ENCODE data around the gene SLAMF6.
A peak's percentile ranks its signal among the peaks of the same experiment; 100 is the strongest.
"Not testable (repeated sequence)": the region's sequence is repeated elsewhere in the genome, so short reads cannot be mapped to it uniquely, and the experiment has no call there.

The SLAMF6 gene

GRCh38 chr1:160480781-160481180 lies 42.3 kb downstream of the SLAMF6 start:
- H3K27ac Mint-ChIP-seq, result peak overlapping the region; percentile 22
- not testable (repeated sequence) for H3K27me3 Mint-ChIP-seq, H3K4me3 Mint-ChIP-seq
- H3K4me1 Mint-ChIP-seq (ENCODE audit: low read depth), result peaks cover 47% of the 10 kb centered on the region
- H3K36me3 Mint-ChIP-seq (ENCODE audit: low read depth), result peaks cover 59% of the 10 kb centered on the region
- peaks cover 29% of the 10 kb centered on the region for H3K9me3 Mint-ChIP-seq

- peaks cover 44% of the 10 kb centered on the region for H3K4me1 Mint-ChIP-seq (ENCODE audit: low read depth)
- H3K27me3 Mint-ChIP-seq, H3K27ac Mint-ChIP-seq, H3K4me3 Mint-ChIP-seq: not testable (repeated sequence)
- peaks cover 24% of the 10 kb centered on the region for H3K9me3 Mint-ChIP-seq
- H3K36me3 Mint-ChIP-seq (ENCODE audit: low read depth), result peaks cover 45% of the 10 kb centered on the region
Measured at GRCh38 chr1:160479091-160479490, 44.0 kb downstream of the SLAMF6 start.

GRCh38 chr1:160474392-160475242 lies 48.4 kb downstream of the SLAMF6 start:
- Mint-ChIP-seq H3K36me3 (ENCODE audit: low read depth) (peaks cover 14% of the 10 kb centered on the region), H3K4me1 (ENCODE audit: low read depth) (peaks cover 7% of the 10 kb centered on the region), H3K27me3 (no peaks in the 10 kb centered on the region), H3K4me3 (no peak overlapping the region), H3K27ac (no peak overlapping the region), H3K9me3 (peaks cover 4% of the 10 kb centered on the region)

- Mint-ChIP-seq H3K27me3 (no peaks in the 10 kb centered on the region), H3K9me3 (no peaks in the 10 kb centered on the region)
Measured at GRCh38 chr1:160472112-160472511, 50.9 kb downstream of the SLAMF6 start.

GRCh38 chr1:160471253-160471652 lies 51.8 kb downstream of the SLAMF6 start:
- H3K27me3 Mint-ChIP-seq, result no peaks in the 10 kb centered on the region
- H3K9me3 Mint-ChIP-seq, result no peaks in the 10 kb centered on the region
- H3K4me1 Mint-ChIP-seq (ENCODE audit: low read depth), result peaks cover 31% of the 10 kb centered on the region
- no peak overlapping the region for H3K4me3 Mint-ChIP-seq
- H3K27ac Mint-ChIP-seq, result no peak overlapping the region
- no peaks in the 10 kb centered on the region for H3K36me3 Mint-ChIP-seq (ENCODE audit: low read depth)

More at GRCh38 chr1:160472112-160472511, 50.9 kb downstream of the SLAMF6 start:
- no peak overlapping the region for H3K4me3 Mint-ChIP-seq
- H3K36me3 Mint-ChIP-seq (ENCODE audit: low read depth), result no peaks in the 10 kb centered on the region
- no peak overlapping the region for H3K27ac Mint-ChIP-seq
- H3K4me1 Mint-ChIP-seq (ENCODE audit: low read depth), result peaks cover 23% of the 10 kb centered on the region

- peaks cover 61% of the 10 kb centered on the region for H3K4me1 Mint-ChIP-seq (ENCODE audit: low read depth)
- H3K4me3 Mint-ChIP-seq, result peak overlapping the region; percentile 67
- H3K27ac Mint-ChIP-seq, result peak overlapping the region; percentile 97
- peaks cover 4% of the 10 kb centered on the region for H3K9me3 Mint-ChIP-seq
- no peaks in the 10 kb centered on the region for H3K36me3 Mint-ChIP-seq (ENCODE audit: low read depth)
- no peaks in the 10 kb centered on the region for H3K27me3 Mint-ChIP-seq
Measured at GRCh38 chr1:160467576-160467975, 55.5 kb downstream of the SLAMF6 start.

- H3K27ac Mint-ChIP-seq, result peak overlapping the region; percentile 97
- peaks cover 4% of the 10 kb centered on the region for H3K9me3 Mint-ChIP-seq
- H3K4me1 Mint-ChIP-seq (ENCODE audit: low read depth), result peaks cover 67% of the 10 kb centered on the region
- H3K27me3 Mint-ChIP-seq, result no peaks in the 10 kb centered on the region
- H3K36me3 Mint-ChIP-seq (ENCODE audit: low read depth), result no peaks in the 10 kb centered on the region
- H3K4me3 Mint-ChIP-seq, result peak overlapping the region; percentile 3
Measured at GRCh38 chr1:160466961-160467360, 56.1 kb downstream of the SLAMF6 start.

GRCh38 chr1:160465123-160465522 lies 57.9 kb downstream of the SLAMF6 start:
- H3K27ac Mint-ChIP-seq, result peak overlapping the region; percentile 97
- peaks cover 4% of the 10 kb centered on the region for H3K9me3 Mint-ChIP-seq
- H3K4me3 Mint-ChIP-seq, result peak overlapping the region; percentile 35
- no peaks in the 10 kb centered on the region for H3K27me3 Mint-ChIP-seq
- H3K4me1 Mint-ChIP-seq (ENCODE audit: low read depth), result peaks cover 85% of the 10 kb centered on the region
- no peaks in the 10 kb centered on the region for H3K36me3 Mint-ChIP-seq (ENCODE audit: low read depth)

GRCh38 chr1:160460683-160461287 lies 62.3 kb downstream of the SLAMF6 start:
- H3K9me3 Mint-ChIP-seq, result peaks cover 4% of the 10 kb centered on the region
- peak overlapping the region; percentile 100 for H3K27ac Mint-ChIP-seq
- H3K4me3 Mint-ChIP-seq, result peak overlapping the region; percentile 78
- no peaks in the 10 kb centered on the region for H3K27me3 Mint-ChIP-seq
- H3K4me1 Mint-ChIP-seq (ENCODE audit: low read depth), result peaks cover 96% of the 10 kb centered on the region
- peaks cover 8% of the 10 kb centered on the region for H3K36me3 Mint-ChIP-seq (ENCODE audit: low read depth)

- Mint-ChIP-seq H3K27me3 (no peaks in the 10 kb centered on the region), H3K36me3 (ENCODE audit: low read depth) (peaks cover 8% of the 10 kb centered on the region), H3K4me1 (ENCODE audit: low read depth) (peaks cover 96% of the 10 kb centered on the region), H3K4me3 (peak overlapping the region; percentile 78), H3K9me3 (peaks cover 4% of the 10 kb centered on the region), H3K27ac (peak overlapping the region; percentile 100)
Measured at GRCh38 chr1:160460214-160460642, 62.8 kb downstream of the SLAMF6 start.

GRCh38 chr1:160459687-160460086 lies 63.4 kb downstream of the SLAMF6 start:
- Mint-ChIP-seq H3K9me3 (peaks cover 4% of the 10 kb centered on the region), H3K27me3 (no peaks in the 10 kb centered on the region), H3K4me1 (ENCODE audit: low read depth) (peaks cover 96% of the 10 kb centered on the region), H3K36me3 (ENCODE audit: low read depth) (peaks cover 8% of the 10 kb centered on the region), H3K27ac (peak overlapping the region; percentile 100), H3K4me3 (peak overlapping the region; percentile 78)

- H3K4me3 Mint-ChIP-seq, result peak overlapping the region; percentile 58
- H3K27me3 Mint-ChIP-seq, result no peaks in the 10 kb centered on the region
- no peaks in the 10 kb centered on the region for H3K9me3 Mint-ChIP-seq
- peaks cover 8% of the 10 kb centered on the region for H3K36me3 Mint-ChIP-seq (ENCODE audit: low read depth)
- peak overlapping the region; percentile 100 for H3K27ac Mint-ChIP-seq
- peaks cover 96% of the 10 kb centered on the region for H3K4me1 Mint-ChIP-seq (ENCODE audit: low read depth)
Measured at GRCh38 chr1:160459056-160459455, 64.0 kb downstream of the SLAMF6 start.

GRCh38 chr1:160455153-160455517 lies 67.9 kb downstream of the SLAMF6 start:
- H3K4me1 Mint-ChIP-seq (ENCODE audit: low read depth), result peaks cover 96% of the 10 kb centered on the region
- H3K9me3 Mint-ChIP-seq, result no peaks in the 10 kb centered on the region
- H3K36me3 Mint-ChIP-seq (ENCODE audit: low read depth), result peaks cover 18% of the 10 kb centered on the region
- no peaks in the 10 kb centered on the region for H3K27me3 Mint-ChIP-seq
- H3K27ac Mint-ChIP-seq, result peak overlapping the region; percentile 97
- peak overlapping the region; percentile 38 for H3K4me3 Mint-ChIP-seq

GRCh38 chr1:160454371-160455152 lies 68.5 kb downstream of the SLAMF6 start:
- peak overlapping the region; percentile 8 for H3K4me3 Mint-ChIP-seq
- peak overlapping the region; percentile 97 for H3K27ac Mint-ChIP-seq
- H3K9me3 Mint-ChIP-seq, result no peaks in the 10 kb centered on the region
- peaks cover 94% of the 10 kb centered on the region for H3K4me1 Mint-ChIP-seq (ENCODE audit: low read depth)
- H3K36me3 Mint-ChIP-seq (ENCODE audit: low read depth), result peaks cover 18% of the 10 kb centered on the region
- no peaks in the 10 kb centered on the region for H3K27me3 Mint-ChIP-seq

GRCh38 chr1:160453443-160453842 lies 69.6 kb downstream of the SLAMF6 start:
- peak overlapping the region; percentile 99 for H3K27ac Mint-ChIP-seq
- peaks cover 89% of the 10 kb centered on the region for H3K4me1 Mint-ChIP-seq (ENCODE audit: low read depth)
- H3K36me3 Mint-ChIP-seq (ENCODE audit: low read depth), result peaks cover 18% of the 10 kb centered on the region
- peak overlapping the region; percentile 64 for H3K4me3 Mint-ChIP-seq
- H3K9me3 Mint-ChIP-seq, result no peaks in the 10 kb centered on the region
- no peaks in the 10 kb centered on the region for H3K27me3 Mint-ChIP-seq

Data from stimulated activated naive CD8-positive, alpha-beta T cell treated with anti-CD3 and anti-CD28 coated beads, Interleukin-15, Interleukin-2, amounts not matched to agents 100 ng/mL and 50 ng/mL, for 24 hours (primary cell).